ENCODE data around the gene CA9. TPM values are rescaled to one million over a fixed set of nuclear protein-coding genes. Genes with fewer than 3 reads are reported as not detected.

Gene CA9
- total and polyA plus RNA-seq, 9 of the 15 experiments (the other 6 are each of a cell fraction or from before 2014, with no cell fraction given): 0.15 to 10.6 (median 0.60) TPM; not detected in 4

GRCh38 chr9:35727676-35728040 is 53.9 kb downstream of the CA9 start (continued):
- TF ChIP-seq SREBF2 (CRISPR knock-in tag; IDR thresholded peaks at IDR 0.05) (no peak), DEAF1 (CRISPR knock-in tag; IDR thresholded peaks at IDR 0.05) (no peak), RAD21 (CRISPR knock-in tag; conservative IDR thresholded peaks at IDR 0.05 in 1 of 2, IDR thresholded peaks at IDR 0.05 in 1 of 2) (no peak), CHD4 (IDR thresholded peaks at IDR 0.05; ENCODE audit: insufficient read depth, insufficient replicate concordance, low read depth, low read length, poor library complexity, severe bottlenecking) (no peak), RBM14 (IDR thresholded peaks at IDR 0.05; ENCODE audit: borderline replicate concordance, insufficient read depth, low read depth, low read length) (no peak), ESRRB (CRISPR knock-in tag; IDR thresholded peaks at IDR 0.05; ENCODE audit: borderline replicate concordance) (no peak), SRF (CRISPR knock-in tag; IDR thresholded peaks at IDR 0.05) (no peak), SP2 (IDR thresholded peaks at IDR 0.05; ENCODE audit: extremely low read depth, low read depth, low read length, poor library complexity, severe bottlenecking) (no peak), ZNF316 (IDR thresholded peaks at IDR 0.05) (peak; percentile 46; the same call in 1 of the 2 replicates), NFE2 (IDR thresholded peaks at IDR 0.05; ENCODE audit: low read depth) (peak; percentile 81), TOE1 (IDR thresholded peaks at IDR 0.05; ENCODE audit: borderline replicate concordance) (no peak), TOE1 (CRISPR knock-in tag; IDR thresholded peaks at IDR 0.05; ENCODE audit: borderline replicate concordance, low read depth) (no peak), ZNF23 (CRISPR knock-in tag; IDR thresholded peaks at IDR 0.05) (no peak), ATF6 (CRISPR knock-in tag; IDR thresholded peaks at IDR 0.05) (no peak), RBBP5 (IDR thresholded peaks at IDR 0.05; ENCODE audit: borderline replicate concordance, insufficient read depth, low read length, poor library complexity, severe bottlenecking) (no peak), SREBF1 (IDR thresholded peaks at IDR 0.05; ENCODE audit: borderline replicate concordance, low read depth, low read length) (no peak), ZNF408 (CRISPR knock-in tag; IDR thresholded peaks at IDR 0.05; ENCODE audit: low read depth) (no peak), RAD51 (IDR thresholded peaks at IDR 0.05; ENCODE audit: borderline replicate concordance, low read depth) (no peak), ZNF436 (CRISPR knock-in tag; IDR thresholded peaks at IDR 0.05) (no peak), HCFC1 (IDR thresholded peaks at IDR 0.05; ENCODE audit: low read depth, low read length) (no peak), FOXJ2 (tag; IDR thresholded peaks at IDR 0.05) (no peak), TAF9B (IDR thresholded peaks at IDR 0.05; ENCODE audit: partially characterized antibody) (peak; percentile 24), ZEB2 (IDR thresholded peaks at IDR 0.05) (no peak), MTF1 (CRISPR knock-in tag; IDR thresholded peaks at IDR 0.05; ENCODE audit: borderline replicate concordance) (no peak)
- TF ChIP-seq, protein P1, sequence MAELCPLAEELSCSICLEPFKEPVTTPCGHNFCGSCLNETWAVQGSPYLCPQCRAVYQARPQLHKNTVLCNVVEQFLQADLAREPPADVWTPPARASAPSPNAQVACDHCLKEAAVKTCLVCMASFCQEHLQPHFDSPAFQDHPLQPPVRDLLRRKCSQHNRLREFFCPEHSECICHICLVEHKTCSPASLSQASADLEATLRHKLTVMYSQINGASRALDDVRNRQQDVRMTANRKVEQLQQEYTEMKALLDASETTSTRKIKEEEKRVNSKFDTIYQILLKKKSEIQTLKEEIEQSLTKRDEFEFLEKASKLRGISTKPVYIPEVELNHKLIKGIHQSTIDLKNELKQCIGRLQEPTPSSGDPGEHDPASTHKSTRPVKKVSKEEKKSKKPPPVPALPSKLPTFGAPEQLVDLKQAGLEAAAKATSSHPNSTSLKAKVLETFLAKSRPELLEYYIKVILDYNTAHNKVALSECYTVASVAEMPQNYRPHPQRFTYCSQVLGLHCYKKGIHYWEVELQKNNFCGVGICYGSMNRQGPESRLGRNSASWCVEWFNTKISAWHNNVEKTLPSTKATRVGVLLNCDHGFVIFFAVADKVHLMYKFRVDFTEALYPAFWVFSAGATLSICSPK (IDR thresholded peaks at IDR 0.05; ENCODE audit: borderline replicate concordance): no peak

Measured in K562 (cell line).